Umbilical cord (tissue), 1 donor: ENCODE measurements around the gene PALMD. TPM values are rescaled to one million over a fixed set of nuclear protein-coding genes. Genes with fewer than 3 reads are reported as not detected.

Experiments used
- total RNA-seq: library from RNA; depleted of rRNA; stranded (reverse); fragments of >200 nt; gene quantifications from one replicate; pipeline ENCODE4 v1.2.3, GENCODE V29; 2014; ENCODE audit warnings: low replicate concordance; ENCODE audit not compliant: insufficient read depth

The PALMD gene
- total RNA-seq, 1 donor from 2014 or later, result 33.0 TPM

Other genes with a start within 250 kb of the PALMD start
- gene FRRS1, start 120.5 kb downstream of the PALMD start, total RNA-seq, result 36.1 TPM
- 25.0 TPM for gene AGL, start 204.2 kb downstream of the PALMD start, total RNA-seq